PFSK-1 (cell line): ENCODE results near the gene ADGRG2.

ENCODE experiments used
- FOXP2 ChIP-seq: optimal IDR thresholded peaks from 2 replicates; pipeline ENCODE3; 2011; ENCODE audit warnings: borderline replicate concordance, control low read depth, inconsistent platforms; ENCODE audit not compliant: insufficient read depth; ENCODE audit errors: extremely low read length, extremely low read depth
- POLR2AphosphoS5 ChIP-seq: IDR thresholded peaks from 2 replicates; pipeline ENCODE4 v1.6.1; 2012; ENCODE audit warnings: low read depth, mild to moderate bottlenecking, control low read depth, low read length, moderate library complexity
- REST ChIP-seq, 2 experiments: IDR thresholded peaks; 2 replicates each; pipeline versions ENCODE4 v1.6.1 to v1.8.0; 2011 to 2012; ENCODE audit warnings: low read depth in 2 of 2, low read length in 2 of 2, control low read depth in 1 of 2, inconsistent platforms in 1 of 2, mild to moderate bottlenecking in 1 of 2, moderate library complexity in 1 of 2; ENCODE audit not compliant: insufficient read depth in 1 of 2
- SIN3A ChIP-seq: IDR thresholded peaks from 2 replicates; pipeline ENCODE4 v1.6.1; 2012; ENCODE audit warnings: mild to moderate bottlenecking, low read length, moderate library complexity, borderline replicate concordance; ENCODE audit not compliant: insufficient read depth
- TAF1 ChIP-seq: IDR thresholded peaks from 2 replicates; pipeline ENCODE4 v1.6.1; 2012; ENCODE audit warnings: low read length, control low read depth, borderline replicate concordance; ENCODE audit not compliant: insufficient read depth

Gene ADGRG2

DNA sequence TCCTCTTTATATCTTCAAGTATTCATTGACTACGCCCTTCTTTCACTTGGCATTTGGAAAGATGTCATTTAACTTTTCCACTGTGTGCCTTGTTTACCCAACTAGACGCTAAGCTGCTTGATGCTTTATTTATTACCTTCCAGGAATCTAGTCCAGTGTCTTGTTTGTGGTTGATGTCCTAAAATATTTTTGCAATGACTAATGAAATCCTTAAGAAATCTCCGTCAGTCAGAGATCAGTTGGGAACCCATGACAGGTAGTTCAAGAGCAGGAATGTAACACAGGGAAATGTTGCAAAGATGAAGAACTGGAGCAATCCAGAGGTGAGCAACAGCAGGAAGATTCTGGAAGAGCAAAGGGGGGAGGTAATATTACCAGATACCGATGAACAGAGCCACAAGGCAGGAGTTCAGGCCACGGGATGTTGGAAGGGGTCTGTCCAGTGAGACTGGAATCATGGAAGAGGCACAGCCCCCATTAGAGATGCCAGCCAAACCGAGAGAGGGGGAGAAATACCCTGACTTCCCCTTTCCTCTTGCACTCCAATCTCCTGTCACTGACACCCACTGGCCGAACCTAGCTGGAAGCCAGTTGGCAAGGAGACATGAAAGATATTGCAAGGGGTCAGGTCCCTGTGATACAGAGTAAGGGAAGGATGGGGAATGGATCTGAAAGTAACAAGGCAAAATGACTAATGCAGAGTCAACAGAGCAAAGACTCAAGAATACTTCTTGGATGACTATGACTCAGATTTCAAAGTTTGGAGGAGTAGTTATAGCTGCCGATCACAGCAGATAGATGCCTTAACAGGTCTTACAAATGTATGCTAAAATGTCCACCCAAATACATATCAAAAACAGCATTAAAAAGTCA, 75.7 kb downstream of the ADGRG2 start:
- TF ChIP-seq TAF1 (no peak), FOXP2 (no peak)

GRCh38 chrX:19040373-19040772, 81.9 kb downstream of the ADGRG2 start:
- TF ChIP-seq FOXP2 (no peak), TAF1 (no peak), POLR2AphosphoS5 (no peak), SIN3A (no peak), REST (IDR thresholded peaks at IDR 0.05; ENCODE audit: insufficient read depth in 1 of 2, low read depth in 2 of 2, low read length in 2 of 2) (no peak)

DNA sequence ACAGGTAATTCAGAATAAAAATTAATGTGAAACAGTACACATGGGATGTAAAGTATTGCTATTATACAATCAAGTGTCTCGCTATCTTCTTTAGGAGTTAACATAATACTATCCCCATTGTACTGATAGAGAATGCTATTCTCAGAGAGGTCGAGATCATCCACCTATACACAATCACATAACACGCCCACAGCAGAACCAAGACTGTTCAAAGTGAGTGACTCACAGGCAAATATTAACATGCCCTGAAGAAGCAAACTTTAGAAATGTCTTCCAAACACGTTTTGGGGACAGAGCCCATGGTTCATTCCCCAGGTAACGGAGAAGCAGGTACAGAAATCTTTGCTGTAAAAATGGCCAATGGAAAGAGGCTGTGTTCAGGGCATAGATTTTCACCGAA, 88.2 kb downstream of the ADGRG2 start:
- TF ChIP-seq FOXP2, result no peak
- no peak for TF ChIP-seq REST (IDR thresholded peaks at IDR 0.05; ENCODE audit: insufficient read depth in 1 of 2, low read depth in 2 of 2, low read length in 2 of 2)
- no peak for TF ChIP-seq TAF1
- TF ChIP-seq POLR2AphosphoS5, result no peak
- no peak for TF ChIP-seq SIN3A

- TF ChIP-seq FOXP2, result no peak
- TF ChIP-seq REST (IDR thresholded peaks at IDR 0.05; ENCODE audit: insufficient read depth in 1 of 2, low read depth in 2 of 2, low read length in 2 of 2), result no peak
- no peak for TF ChIP-seq TAF1
- TF ChIP-seq SIN3A, result no peak
- no peak for TF ChIP-seq POLR2AphosphoS5
Measured at GRCh38 chrX:19030805-19031204, 91.5 kb downstream of the ADGRG2 start.

- TF ChIP-seq REST (IDR thresholded peaks at IDR 0.05; ENCODE audit: insufficient read depth in 1 of 2, low read depth in 2 of 2, low read length in 2 of 2) (no peak), SIN3A (no peak), TAF1 (no peak), POLR2AphosphoS5 (no peak)
Measured at GRCh38 chrX:19028560-19028959, 93.7 kb downstream of the ADGRG2 start.
